CD4-positive, alpha-beta T cell treated with Interleukin-15 for 1 hour (primary cell): Measurements from ENCODE around the gene TMEM156.
"Not testable (repeated sequence)": the region's sequence is repeated elsewhere in the genome, so short reads cannot be mapped to it uniquely, and the experiment has no call there.

Experiments used
- DNase-seq: peaks from one replicate; pipeline ENCODE4 v3.0.0-alpha.2; 2020

Gene TMEM156

DNA sequence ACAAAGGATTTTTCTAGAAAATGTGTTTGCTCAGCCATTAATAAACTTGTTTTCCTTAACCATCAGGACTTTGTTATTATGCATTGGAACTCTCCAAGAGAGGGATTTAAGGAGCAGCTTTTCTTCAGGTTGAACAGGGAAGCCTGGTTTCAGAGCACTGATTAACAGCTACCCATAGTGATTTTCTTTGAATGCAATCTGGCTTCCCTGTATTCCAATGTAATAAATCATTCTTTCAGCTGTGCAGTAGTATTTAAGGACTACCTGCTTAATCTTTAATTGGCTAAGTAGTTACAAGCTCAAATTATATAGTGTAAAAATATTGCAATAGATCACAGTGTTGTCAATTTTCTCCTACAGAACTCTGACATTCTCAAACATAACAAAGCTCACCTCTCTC is 77.5 kb downstream of the TMEM156 start:
- DNase-seq: no peak

DNA sequence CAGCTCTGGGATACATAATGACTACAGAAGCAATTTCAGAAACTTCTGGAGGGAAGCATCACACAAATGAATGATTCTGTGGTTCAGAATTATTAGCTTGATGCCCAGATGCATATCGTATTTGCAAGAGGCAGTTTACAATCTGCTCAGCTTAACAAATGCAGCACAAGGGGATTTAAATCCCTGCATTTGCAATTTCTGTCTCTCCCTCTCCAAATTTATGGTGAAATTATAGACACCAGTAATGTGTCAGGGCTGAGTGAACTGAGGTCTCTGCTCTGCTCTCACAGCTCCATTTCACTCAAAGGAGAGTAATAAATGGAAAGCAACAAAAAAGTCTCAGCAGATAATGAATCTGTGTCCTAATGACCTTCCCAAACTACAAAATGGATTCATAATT is 80.2 kb downstream of the TMEM156 start:
- no peak for DNase-seq

DNA sequence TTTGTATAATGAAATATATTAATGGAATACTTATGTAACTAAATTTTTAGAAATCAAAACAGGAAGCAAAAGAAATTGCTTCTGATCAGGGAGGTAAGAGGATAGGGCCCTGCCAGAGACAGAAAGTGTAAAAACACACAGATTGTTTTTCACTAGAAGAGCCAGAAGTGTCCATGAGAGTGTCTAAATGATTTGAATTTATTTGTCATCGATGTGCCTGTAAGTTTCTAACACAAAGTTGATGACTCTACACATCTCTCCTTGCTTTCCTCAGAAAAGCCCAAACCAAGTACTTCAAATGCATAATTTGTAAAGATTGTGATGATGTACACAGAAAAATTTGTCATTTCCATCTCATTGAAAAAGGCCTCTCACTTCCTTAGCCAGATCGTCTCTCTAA is 80.6 kb downstream of the TMEM156 start:
- DNase-seq: no peak

DNA sequence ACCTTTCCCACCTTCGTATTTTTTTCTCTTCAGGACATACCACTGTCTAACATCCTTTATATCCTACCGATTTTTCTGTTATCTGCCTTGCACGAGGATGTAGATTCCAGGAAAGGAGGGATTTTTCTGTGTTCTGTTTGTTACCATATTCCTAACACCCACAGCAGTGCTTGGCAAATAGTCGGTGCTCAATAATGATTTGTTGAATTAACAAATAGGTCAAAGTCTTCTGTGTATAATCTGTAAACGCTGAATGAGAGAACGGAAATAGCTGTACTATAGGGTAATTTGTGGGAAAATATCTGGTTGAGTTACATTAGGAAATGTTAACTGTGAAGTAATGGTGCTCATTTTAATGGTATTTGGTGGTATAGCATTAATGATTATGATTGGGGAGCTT is 81.5 kb downstream of the TMEM156 start:
- no peak for DNase-seq

DNA sequence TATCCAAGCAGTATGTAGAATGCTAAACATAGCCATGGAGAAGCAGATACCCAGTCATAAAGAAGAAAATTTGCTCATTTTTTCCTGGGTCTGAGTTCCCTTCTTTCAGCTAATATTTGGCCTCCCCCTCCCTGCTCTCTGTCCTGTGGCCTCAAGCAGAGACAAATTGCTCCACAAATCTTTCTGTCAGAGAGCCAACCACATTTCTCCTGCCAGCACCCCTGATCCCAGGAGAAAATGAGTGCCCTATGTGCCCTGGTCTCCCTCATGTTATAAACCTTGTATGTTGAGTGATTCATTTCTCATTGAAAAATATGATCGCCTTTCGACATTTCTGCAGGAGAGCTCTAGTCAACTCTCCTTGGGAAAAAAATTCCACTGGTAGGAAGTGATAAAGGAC is 82.0 kb downstream of the TMEM156 start:
- DNase-seq: no peak

DNA sequence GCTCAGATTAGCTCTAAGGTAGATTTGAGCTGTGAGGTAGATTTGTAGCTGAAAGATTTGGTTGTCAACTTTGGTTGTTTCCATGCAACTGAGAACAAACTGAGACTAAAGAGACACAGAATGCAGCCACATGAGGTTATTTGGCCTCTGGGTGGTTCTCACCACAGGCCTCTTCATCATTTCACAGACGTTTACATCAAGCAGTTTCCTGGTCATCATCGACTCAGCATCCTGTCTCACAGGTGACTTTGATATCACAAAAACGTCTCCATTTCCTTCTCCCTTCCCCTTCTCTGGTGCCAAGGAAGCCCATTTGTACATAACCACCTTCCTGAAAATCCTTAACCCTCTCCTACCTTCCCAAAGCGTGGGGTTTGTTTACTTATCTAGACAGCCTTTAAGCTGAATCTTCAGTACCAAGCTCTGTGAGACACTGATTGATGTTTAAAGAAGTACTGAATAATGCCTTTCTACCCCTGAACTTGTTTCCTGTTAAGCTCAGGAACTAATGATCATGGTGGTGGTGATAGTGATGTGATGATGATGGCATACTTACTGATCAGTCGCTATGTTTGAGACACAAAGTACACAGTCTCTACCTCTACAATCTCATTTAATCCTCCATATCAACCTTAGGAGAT is 82.7 kb downstream of the TMEM156 start:
- DNase-seq: peak; percentile 40

DNA sequence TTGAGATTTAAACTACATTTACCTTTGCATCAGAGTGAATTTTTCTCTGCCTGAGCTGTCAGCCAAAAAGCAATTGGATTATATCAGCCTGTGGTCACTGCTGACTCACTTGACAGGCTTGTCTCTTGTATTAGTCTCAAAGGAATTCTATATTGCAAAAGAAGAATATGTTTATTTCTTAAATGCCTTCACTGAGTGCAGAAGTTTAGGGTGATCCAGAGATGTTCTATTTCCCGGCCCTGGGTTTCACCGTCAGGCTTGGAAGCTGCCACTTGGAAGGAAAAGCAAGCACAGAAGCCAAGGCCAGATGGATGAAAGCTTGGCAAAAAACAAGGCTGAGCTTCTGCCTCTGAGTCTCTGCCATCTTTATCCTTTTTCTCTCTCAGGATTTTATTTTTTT is 83.7 kb downstream of the TMEM156 start:
- DNase-seq: no peak

DNA sequence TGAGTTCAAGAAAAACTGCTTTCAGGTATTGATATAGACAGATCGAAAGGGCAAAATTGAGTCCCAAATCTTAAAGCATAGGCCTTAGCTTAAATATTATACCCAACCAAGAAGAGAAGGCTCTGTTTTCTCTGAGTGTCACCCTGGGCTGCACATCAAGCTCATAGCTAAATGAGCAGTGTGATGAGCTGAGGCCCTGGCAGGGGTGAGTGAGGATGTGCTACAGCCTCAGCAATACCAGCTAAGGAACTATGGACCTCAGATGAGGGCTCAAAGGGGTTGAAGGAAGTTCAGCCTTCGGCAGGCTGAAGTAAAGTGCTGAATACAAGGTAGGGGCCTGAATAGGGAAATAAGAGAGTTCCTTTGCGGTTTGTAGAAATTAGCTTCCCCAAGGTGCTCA is 85.3 kb downstream of the TMEM156 start:
- no peak for DNase-seq

DNA sequence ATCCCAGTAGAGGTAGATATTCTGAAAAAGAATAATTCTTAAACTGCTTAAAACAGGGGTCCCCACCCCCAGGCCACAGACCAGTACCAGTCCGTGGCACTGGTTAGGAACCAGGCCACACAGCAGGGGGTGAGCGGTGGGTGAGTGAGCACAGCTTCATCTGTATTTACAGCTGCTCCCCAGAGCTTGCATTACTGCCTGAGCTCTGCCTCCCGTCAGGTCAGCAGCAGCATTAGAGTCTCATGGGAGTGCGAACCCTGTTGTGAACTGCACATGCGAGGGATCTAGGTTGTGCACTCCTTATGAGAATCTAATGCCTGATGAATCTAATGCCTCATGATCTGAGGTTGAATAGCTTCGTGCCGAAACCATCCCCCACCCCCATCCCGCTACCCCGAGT is 87.8 kb downstream of the TMEM156 start:
- no peak for DNase-seq

DNA sequence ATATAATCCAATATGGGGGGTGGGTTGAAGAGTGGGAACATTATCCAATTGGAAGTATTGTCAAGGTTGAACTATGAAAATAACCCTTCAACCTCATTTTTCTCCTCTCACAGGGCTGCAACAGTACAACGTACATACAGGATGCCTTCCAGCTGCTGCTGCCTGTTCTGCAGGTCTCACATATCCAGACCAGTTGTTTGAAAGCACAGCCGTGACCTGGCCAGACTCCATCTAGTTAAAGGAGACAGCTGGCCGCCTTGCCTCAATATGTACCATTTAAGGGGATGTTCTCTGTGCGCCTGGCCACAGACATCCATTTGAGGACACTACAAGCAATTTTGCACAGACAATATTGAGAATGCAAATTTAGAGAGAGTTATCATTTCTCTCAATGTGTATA is 88.9 kb downstream of the TMEM156 start:
- no peak for DNase-seq

DNA sequence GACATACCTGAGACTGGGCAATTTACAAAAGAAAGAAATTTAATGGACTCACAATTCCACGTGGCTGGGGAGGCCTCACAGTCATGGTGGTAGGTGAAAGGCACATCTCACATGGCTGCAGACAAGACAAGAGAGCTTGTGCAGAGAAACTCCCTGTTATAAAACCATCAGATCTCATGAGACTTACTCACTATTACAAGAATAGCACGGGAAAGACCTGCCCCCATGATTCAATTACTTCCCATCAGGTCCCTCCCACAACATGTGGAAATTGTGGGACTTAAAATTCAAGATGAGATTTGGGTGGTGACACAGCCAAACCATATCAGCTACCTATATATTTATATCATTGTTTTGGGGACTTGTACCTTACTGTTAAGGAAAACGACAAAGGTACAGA is 90.3 kb downstream of the TMEM156 start:
- not testable (repeated sequence) for DNase-seq

DNA sequence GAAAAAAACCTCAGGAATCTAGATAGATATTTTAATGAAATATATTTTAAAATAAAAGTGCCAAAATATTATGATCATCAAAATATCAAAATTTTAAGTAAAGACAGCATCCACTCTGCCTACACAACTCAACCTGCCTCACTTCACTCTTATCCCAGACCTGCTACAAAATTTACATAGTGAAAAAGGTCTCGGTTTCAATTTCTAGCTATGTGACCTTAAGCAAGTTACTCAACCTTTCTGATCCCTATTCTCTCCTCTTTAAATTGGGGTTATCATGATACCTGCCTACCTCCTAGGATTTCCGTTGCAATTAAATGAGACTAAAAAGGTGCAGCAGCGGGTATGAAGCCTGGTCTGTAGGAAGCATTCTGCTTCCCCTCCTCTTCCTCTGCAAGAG is 91.7 kb downstream of the TMEM156 start:
- DNase-seq: no peak

DNA sequence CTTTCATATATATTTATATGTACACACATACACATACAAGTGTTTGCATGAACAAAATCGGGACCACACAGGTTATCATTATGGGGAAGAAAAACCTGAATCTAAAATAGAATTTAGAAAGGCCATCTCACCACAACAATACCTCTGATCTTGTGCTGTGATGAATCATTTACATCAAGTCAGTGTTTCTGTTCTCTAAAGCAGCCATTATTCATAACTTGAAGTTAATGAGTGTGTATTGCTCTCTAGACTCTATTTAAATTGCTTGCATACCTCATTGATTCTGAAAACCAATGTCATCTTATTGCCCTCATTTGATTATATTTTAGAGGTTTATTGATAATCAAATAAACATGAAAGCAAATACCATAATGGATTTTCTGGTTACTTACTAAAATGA is 93.0 kb downstream of the TMEM156 start:
- no peak for DNase-seq

DNA sequence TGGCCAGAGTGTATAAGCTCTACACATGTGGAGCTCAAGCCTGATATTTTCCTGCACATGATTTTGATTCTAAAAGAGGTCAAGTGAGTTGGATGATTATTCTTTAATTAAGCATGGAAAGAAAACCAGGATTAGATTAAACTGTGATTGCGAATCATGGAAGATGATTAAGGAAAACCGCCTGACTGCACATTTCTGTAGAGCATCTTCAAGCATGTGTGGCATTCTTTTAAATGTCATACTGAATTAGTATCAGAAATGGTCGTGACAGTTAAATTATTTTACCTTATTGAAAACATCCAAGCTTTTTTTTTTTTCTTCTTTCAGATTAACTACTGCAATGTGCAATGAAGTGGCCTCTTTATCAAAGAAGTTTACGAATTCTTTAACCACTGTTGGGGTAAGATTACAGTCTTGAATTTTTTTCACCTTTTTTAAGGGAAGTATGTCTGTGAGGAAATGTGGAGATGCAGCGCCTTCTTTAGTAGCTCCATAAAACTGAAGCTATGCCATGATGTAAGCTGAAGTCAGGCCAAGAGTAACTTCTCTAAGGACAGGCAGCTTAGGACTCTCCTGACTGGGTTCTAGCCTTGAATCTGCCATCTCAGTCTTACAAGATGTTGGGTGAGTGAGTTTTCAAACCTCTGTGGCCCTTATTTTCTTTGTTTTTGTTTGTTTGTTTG is 96.7 kb downstream of the TMEM156 start:
- no peak for DNase-seq

DNA sequence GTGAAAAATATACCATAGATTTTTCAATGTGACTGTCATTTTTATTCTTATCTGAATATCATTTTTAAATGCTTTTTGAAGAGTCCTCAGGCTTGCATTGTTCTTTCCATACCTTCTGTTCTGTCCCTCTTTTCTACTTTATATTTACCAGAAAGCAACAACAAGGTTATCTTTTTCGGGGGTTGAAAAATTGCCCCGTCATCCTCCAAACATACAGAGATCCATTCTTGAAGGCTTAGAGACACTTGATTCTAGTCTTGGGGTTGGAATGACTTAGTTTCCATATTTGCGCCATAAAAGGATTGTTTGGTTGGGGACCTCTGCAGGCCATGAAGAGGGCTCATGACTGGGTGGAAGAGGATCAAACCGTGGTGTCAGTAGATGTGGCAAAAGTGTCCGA is 101.1 kb downstream of the TMEM156 start:
- DNase-seq: no peak

DNA sequence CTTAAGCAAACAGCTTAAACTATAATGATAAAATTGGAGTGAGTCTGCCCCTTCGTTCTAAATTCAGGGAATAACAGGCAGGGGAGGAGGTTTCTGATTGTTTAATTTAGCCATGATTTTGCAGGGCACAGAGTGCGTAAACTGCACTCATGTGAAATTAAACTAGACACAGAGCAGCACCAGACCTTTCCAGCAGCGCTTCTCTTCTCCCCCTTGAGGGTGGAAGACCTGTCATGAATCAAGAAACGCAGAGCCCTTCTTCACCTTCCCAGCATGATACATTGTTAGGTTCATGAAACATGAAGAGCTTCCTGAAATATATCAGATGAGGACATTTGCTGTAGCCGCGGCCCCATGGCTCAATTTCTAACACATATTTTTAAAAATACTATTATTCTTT is 101.5 kb downstream of the TMEM156 start:
- DNase-seq: no peak

DNA sequence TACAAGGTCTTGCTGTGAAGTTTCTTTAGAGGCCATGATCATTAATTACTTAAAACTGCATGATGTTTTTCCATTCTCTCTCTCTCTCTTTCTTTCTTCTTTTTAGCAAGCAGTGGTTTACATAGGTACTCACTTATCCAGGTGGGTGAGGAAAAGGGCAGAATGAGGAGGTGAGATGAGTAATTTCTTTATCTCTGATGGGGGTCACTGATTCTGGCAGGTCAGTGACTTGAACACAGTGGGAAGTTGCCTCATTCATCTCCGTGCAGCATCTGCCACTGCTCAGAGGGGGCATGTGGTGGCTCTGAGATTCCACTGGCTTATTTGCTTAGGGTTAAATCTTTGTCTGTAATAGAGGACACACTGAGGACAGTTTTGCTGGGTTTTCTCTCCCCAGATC is 102.0 kb downstream of the TMEM156 start:
- no peak for DNase-seq

DNA sequence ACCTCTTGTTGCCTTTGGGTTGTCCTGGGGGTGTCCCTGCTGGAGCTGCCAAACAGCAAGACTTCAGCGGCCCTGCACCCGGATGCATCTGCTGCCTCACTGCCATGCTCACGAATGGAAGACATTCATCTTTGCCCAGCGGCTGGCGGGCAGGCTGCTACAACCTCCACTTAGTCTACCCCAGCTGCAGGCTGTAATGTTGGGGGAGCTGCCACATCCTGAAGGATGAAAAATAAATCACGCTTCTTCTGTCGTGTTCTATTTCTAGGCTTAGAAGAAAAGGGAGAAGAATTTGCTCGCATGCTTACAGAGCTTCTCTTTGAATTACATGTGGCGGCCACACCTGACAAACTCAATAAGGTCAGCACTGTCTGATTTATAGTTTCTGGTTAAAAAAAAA is 103.2 kb downstream of the TMEM156 start:
- DNase-seq: no peak

DNA sequence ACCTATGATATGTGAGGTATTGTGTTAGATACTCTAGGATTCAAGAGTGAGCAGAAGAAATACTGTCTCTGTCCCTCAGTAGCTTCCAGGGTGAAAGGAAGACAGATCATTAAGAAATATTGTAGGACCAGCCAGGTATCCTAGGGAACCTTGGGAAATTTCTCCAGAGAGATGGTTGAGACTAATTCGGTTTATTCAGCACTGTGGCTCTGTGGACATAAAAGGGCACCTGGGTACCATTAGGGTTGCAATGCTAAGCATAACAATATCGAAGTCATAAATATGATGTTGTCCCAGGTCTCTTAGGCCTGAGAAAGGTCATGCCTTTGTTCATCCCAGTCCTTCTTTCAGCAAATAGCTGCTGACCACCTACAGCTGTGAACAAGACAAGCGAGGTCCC is 103.6 kb downstream of the TMEM156 start:
- DNase-seq: no peak

DNA sequence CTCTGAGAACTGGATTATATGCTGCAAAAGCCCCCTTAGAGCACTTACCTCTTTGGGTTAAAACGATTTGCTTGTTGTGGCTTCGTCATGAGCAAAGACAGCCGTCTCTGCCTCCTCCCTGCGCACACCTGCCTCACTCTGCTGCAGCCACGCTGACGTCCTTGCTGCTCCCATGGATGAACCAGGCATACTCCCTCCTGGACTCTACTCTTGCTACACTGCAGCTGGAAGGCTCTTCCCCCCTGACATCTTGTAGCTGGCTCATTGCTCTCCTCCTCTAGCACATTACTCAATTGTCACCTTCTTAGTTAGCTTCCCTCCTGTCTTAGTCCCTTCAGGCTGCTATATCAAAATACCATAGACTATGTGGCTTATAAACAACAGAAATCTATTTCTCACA is 105.3 kb downstream of the TMEM156 start:
- no peak for DNase-seq

DNA sequence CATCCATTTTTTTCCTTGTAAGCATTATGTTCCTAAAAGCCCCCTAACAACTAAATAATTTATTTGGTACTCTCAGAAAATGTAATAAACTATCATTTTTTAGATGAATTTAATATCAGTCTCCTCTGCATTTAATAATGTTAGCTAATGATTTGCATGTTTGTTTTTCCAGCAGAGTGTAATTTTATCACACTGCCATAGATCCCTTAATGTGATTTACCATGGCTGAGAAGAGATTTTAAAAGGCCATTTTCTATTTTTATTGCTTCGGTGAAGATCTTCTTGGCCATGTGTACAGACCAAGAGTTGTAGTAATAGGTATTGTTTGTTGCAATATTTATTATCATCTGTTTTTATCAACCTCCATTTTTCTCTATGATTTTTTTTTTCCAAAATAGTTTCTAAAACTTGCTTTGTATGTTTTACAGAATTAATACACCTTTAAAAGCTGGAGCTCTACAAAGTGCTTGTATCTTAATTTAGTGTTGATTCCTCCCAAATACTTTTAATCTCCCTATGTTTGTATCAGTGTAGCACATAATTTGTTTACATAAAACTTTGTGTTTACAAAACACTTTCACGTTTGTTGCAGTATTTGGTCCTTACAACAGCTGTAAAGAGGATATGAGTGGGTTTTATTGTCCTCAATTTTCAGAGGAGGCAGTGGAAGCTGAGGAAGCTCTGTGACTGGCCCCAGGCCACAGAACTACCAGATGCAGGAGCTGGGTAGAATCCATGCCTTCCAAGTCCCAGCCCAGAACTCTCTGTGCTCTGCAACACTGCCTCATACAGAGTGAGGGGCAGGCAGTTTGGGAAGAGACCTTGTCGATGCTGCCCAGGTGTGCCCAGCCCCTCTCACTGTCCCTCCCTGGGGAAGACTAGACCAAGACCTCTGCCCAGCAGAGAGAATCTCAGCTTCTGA is 106.5 kb downstream of the TMEM156 start:
- DNase-seq: no peak

DNA sequence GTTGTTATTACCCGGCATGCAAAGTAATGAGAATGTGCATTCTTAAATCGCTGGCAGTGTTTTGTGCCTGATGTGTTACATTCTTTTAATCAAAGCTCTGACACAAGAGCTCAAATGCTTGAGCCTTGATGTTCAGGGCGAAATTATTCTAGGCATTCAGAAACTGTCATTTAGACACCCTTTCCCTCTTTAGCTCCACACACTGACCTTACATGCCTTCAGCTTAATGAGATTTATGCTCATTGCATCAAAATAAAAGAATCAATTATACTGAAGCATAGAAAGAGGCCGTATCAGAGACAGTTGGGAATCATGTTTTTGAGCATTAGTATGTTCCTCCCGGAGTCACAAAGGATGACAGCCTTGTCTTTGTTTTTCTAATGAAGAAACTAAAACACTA is 107.9 kb downstream of the TMEM156 start:
- no peak for DNase-seq

DNA sequence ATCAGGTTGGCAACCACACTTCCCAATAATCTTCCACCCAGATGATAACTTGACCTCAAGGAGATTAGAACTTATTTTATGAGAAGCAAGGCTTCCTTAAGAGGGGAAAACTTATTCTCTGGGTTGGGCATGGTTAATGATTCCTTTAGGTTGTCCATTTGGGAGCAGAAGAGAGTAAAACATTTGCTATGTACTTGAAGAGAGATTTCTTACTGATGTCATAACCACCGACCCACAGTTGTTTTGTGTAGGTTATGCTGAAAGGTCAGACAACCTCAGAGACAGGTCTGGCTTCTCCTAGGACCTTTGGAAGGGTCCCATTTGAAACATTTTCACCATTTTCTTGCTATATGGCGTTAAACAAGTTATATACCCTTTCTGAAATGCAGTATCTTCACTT is 108.5 kb downstream of the TMEM156 start:
- DNase-seq: no peak

DNA sequence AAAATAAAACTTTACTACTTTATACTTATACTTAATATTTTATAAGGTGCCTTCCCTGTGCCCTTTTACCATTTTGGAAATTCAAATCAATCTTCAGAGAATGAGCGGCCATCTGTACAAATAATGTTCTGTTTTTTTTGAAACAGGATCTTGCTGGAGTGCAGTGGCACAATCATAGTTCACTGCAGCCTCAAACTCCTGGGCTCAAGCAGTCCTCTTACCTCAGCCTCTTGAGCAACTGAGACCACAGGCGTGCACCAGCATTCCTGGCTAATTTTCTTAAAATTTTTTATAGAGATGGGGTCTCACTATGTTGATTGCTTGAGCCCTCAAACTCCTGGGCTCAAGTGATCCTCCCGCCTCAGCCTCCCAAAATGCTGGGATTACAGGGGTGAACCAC is 111.1 kb downstream of the TMEM156 start:
- no peak for DNase-seq
